DOHH2 (cell line): ENCODE measurements around the gene GABRQ.

Source experiments
- H3F3A ChIP-seq: fragments of 200-600 bp; sonication (generic), shearing (Covaris generic); 2 replicates; pipeline ENCODE4 v1.6.0; 2016; ENCODE audit warnings: antibody characterized with exemption, mild to moderate bottlenecking; ENCODE audit not compliant: control insufficient read depth, insufficient read depth
- H3K27ac ChIP-seq: fragments of 200-600 bp; sonication (generic); 2 replicates; pipeline ENCODE4 v1.5.1; 2014; ENCODE audit warnings: low read depth, mild to moderate bottlenecking, low read length, moderate library complexity
- H3K27me3 ChIP-seq: fragments of 200-600 bp; sonication (generic); 2 replicates; pipeline ENCODE4 v1.6.1; 2014; ENCODE audit warnings: mild to moderate bottlenecking, low read length, mixed read lengths; ENCODE audit not compliant: control insufficient read depth
- H3K36me3 ChIP-seq: fragments of 200-600 bp; sonication (generic); 2 replicates; pipeline ENCODE4 v1.6.1; 2014; ENCODE audit warnings: mild to moderate bottlenecking, low read length, moderate library complexity, mixed read lengths; ENCODE audit not compliant: control insufficient read depth
- H3K4me1 ChIP-seq: fragments of 200-600 bp; sonication (generic); 2 replicates; pipeline ENCODE4 v1.6.1; 2014; ENCODE audit warnings: mild to moderate bottlenecking, low read length, mixed read lengths; ENCODE audit not compliant: control insufficient read depth
- H3K4me2 ChIP-seq: fragments of 200-600 bp; sonication (generic); 2 replicates; pipeline ENCODE4 v1.6.0; 2014; ENCODE audit warnings: mild to moderate bottlenecking, low read length, moderate library complexity
- H3K4me3 ChIP-seq: fragments of 200-600 bp; sonication (generic); 2 replicates; pipeline ENCODE4 v1.5.1; 2014; ENCODE audit warnings: mild to moderate bottlenecking, low read length, mixed read lengths
- H3K79me2 ChIP-seq: fragments of 200-600 bp; sonication (generic); 2 replicates; pipeline ENCODE4 v1.6.1; 2014; ENCODE audit warnings: mild to moderate bottlenecking, low read length, mixed read lengths; ENCODE audit not compliant: control insufficient read depth
- H3K9me2 ChIP-seq: fragments of 200-600 bp; sonication (generic); replicated peaks from 2 replicates; pipeline ENCODE4 v1.6.1; 2014; ENCODE audit warnings: mild to moderate bottlenecking, low read length, mixed read lengths; ENCODE audit not compliant: control insufficient read depth
- H3K9me3 ChIP-seq: fragments of 200-600 bp; sonication (generic); 2 replicates; pipeline ENCODE4 v1.6.1; 2014; ENCODE audit warnings: antibody characterized with exemption, low read length, mixed read lengths; ENCODE audit not compliant: control insufficient read depth, insufficient read depth
- H4K20me1 ChIP-seq: fragments of 200-600 bp; sonication (generic); 2 replicates; pipeline ENCODE4 v1.6.0; 2014; ENCODE audit warnings: low read depth, mild to moderate bottlenecking, antibody characterized with exemption, low read length, moderate library complexity; ENCODE audit not compliant: control insufficient read depth, insufficient read depth
- EZH2phosphoT487 ChIP-seq: fragments of 200-600 bp; sonication (generic); IDR thresholded peaks from 2 replicates; pipeline ENCODE4 v1.6.1; 2017; ENCODE audit warnings: borderline replicate concordance, mild to moderate bottlenecking, antibody characterized with exemption, low read length, moderate library complexity, mixed read lengths
- TF ChIP-seq, protein P1 (sequence below): fragments of 200-600 bp; sonication (generic); IDR thresholded peaks from one replicate; pipeline ENCODE4 v1.5.1; 2014; ENCODE audit warnings: antibody characterized with exemption, mild to moderate bottlenecking, low read depth, low read length; ENCODE audit not compliant: poor library complexity, severe bottlenecking

Gene GABRQ

DNA sequence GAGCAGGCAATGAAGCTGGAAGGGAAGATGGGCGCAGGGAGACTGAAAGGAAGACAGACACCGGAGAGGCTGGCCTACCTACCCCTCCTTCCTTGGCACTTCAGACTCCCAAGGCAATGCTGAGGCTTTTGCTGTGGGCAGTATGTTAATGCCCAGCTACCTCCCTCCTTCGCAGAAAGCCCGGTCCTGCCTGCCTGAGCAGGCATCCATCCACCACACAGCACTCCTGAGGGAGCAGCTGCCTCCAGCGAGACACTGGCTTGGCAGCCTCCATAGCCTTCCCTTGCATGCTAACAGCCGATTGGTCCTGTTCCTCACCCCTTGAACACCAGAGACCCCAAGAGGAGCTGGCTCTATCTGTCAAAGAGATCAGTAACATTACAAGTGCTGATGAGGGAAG lies 14.4 kb downstream of the GABRQ start:
- Histone ChIP-seq H3K79me2 (no peaks in the 10 kb centered on the region), H3K27me3 (no peaks in the 10 kb centered on the region), H3F3A (no peaks in the 10 kb centered on the region), H3K36me3 (no peaks in the 10 kb centered on the region), H3K27ac (no peak overlapping the region), H3K4me2 (no peak overlapping the region), H3K9me2 (no peaks in the 10 kb centered on the region), H4K20me1 (no peaks in the 10 kb centered on the region), H3K4me3 (no peak overlapping the region), H3K9me3 (no peaks in the 10 kb centered on the region), H3K4me1 (no peaks in the 10 kb centered on the region)
- no peak for TF ChIP-seq EZH2phosphoT487
- TF ChIP-seq, protein P1, sequence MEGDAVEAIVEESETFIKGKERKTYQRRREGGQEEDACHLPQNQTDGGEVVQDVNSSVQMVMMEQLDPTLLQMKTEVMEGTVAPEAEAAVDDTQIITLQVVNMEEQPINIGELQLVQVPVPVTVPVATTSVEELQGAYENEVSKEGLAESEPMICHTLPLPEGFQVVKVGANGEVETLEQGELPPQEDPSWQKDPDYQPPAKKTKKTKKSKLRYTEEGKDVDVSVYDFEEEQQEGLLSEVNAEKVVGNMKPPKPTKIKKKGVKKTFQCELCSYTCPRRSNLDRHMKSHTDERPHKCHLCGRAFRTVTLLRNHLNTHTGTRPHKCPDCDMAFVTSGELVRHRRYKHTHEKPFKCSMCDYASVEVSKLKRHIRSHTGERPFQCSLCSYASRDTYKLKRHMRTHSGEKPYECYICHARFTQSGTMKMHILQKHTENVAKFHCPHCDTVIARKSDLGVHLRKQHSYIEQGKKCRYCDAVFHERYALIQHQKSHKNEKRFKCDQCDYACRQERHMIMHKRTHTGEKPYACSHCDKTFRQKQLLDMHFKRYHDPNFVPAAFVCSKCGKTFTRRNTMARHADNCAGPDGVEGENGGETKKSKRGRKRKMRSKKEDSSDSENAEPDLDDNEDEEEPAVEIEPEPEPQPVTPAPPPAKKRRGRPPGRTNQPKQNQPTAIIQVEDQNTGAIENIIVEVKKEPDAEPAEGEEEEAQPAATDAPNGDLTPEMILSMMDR: no peak

DNA sequence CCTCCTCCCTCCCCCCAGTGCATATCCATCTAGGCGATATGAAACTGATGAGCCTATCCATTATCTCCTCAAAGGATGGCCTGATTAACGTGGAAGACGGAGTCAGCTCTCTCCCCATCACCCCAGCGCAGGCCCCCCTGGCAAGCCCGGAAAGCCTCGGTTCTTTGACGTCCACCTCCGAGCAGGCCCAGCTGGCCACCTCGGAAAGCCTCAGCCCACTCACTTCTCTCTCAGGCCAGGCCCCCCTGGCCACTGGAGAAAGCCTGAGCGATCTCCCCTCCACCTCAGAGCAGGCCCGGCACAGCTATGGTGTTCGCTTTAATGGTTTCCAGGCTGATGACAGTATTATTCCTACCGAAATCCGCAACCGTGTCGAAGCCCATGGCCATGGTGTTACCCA lies 14.8 kb downstream of the GABRQ start:
- Histone ChIP-seq H3K36me3 (no peaks in the 10 kb centered on the region), H3K27me3 (no peaks in the 10 kb centered on the region), H3K4me3 (no peak overlapping the region), H4K20me1 (no peaks in the 10 kb centered on the region), H3K9me2 (no peaks in the 10 kb centered on the region), H3K9me3 (no peaks in the 10 kb centered on the region), H3K4me2 (no peak overlapping the region), H3K27ac (no peak overlapping the region), H3F3A (no peaks in the 10 kb centered on the region), H3K79me2 (no peaks in the 10 kb centered on the region), H3K4me1 (no peaks in the 10 kb centered on the region)
- TF ChIP-seq EZH2phosphoT487: no peak
- TF ChIP-seq, protein P1: no peak

DNA sequence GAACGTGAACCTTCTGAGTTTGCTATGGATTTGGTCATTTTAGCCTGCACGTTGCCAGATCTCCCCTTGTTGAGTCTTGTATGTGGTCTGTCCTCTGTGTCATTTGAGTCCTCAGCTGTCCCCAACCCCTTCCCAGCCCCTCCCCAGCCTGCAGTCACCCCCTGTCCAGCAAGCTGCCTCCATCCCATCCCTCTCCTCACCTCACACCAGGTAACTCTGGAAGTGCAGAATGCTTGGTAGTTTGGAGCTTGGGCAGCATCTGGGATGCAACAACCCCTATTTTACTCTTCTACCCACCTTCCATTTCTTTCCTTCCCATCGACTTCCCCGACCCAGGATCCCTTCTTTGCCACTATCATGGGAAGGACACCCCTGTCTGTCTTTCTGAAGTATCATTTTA lies 18.4 kb downstream of the GABRQ start:
- no peaks in the 10 kb centered on the region for H3K79me2 ChIP-seq
- no peaks in the 10 kb centered on the region for H3K9me2 ChIP-seq
- TF ChIP-seq EZH2phosphoT487: no peak
- TF ChIP-seq, protein P1: no peak
- H3K27me3 ChIP-seq: no peaks in the 10 kb centered on the region
- H3K36me3 ChIP-seq: no peaks in the 10 kb centered on the region
- no peaks in the 10 kb centered on the region for H3K9me3 ChIP-seq
- H4K20me1 ChIP-seq: no peaks in the 10 kb centered on the region
- H3K4me3 ChIP-seq: no peak overlapping the region
- H3K4me2 ChIP-seq: no peak overlapping the region
- H3K27ac ChIP-seq: no peak overlapping the region
- H3K4me1 ChIP-seq: no peaks in the 10 kb centered on the region
- no peaks in the 10 kb centered on the region for H3F3A ChIP-seq

DNA sequence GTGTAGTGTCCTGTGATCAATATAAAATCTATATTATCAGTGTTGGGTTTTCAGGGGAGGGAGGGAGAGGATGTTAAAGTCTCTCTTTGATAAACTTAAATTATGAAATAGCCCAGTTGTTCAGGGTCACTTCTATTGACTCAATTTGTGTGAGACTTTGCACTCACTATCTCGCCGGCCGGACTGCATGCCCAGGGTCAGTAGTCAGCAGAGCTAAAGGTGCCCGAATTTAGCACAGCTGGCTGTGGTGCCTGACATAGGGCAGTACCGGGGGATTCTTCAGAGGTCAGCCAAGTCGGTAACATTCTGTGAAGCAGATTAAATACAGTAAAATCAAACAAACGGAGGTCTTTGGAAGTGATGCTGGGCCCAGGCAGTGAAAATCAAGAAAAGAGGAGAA lies 19.2 kb downstream of the GABRQ start:
- no peaks in the 10 kb centered on the region for H3K79me2 ChIP-seq
- H3K9me3 ChIP-seq: no peaks in the 10 kb centered on the region
- TF ChIP-seq, protein P1: no peak
- no peak for TF ChIP-seq EZH2phosphoT487
- H3K9me2 ChIP-seq: no peaks in the 10 kb centered on the region
- no peaks in the 10 kb centered on the region for H3F3A ChIP-seq
- no peaks in the 10 kb centered on the region for H3K36me3 ChIP-seq
- no peaks in the 10 kb centered on the region for H4K20me1 ChIP-seq
- no peaks in the 10 kb centered on the region for H3K27me3 ChIP-seq
- H3K4me3 ChIP-seq: no peak overlapping the region
- no peak overlapping the region for H3K4me2 ChIP-seq
- H3K27ac ChIP-seq: no peak overlapping the region
- no peaks in the 10 kb centered on the region for H3K4me1 ChIP-seq
